HG03280 (cell line): ENCODE data around the gene ZNF217.
"Not testable (repeated sequence)": the region's sequence is repeated elsewhere in the genome, so short reads cannot be mapped to it uniquely, and the experiment has no call there.

Experiments
- ATAC-seq: cut with Tn5 transposase; IDR thresholded peaks from one replicate; pipeline ENCODE4 v1.9.1; 2021; ENCODE audit warnings: mild to moderate bottlenecking, moderate library complexity; ENCODE audit not compliant: unreplicated experiment

The ZNF217 gene

DNA sequence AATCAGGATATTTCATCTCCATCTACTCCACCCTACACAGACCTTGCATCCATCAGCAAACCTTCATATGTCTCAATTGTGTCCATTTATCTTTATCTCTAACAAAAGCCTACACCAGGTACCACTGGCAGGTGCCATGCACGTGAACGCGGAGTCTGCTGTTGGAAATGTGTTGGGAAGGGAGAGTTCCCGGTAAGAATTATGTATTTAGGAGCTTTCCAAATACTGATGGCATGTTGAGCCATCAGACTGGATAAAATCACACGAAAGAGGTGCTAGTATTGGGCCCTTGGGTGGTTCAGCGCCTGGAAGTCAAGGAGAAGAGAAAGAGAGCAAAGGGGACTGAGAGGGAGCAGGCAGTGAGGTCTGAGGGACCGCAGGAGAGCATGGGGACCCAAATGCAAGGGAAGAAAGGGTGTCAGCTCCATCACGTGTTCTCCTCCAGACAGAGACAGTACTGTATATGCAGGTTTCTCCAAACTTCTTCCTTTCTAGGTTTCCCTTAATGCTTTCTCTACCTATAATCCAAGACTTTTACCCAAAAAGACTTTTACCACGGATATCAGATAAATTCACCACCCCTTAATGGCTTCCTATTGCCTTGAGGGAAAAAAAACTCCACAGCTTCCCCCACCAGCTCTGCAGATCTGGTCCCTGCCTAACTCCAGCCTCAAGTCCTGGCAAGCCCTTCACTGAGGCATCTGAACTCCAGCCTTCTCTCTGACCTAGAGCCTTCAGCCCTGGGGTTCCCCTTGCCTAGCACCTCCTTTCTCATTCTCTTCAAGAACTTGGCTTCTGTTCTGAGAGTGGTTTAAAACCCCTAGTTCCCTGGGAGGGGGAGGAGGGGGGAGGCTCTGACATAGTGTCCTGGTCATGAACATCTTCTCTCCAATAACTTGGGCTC lies 4.8 kb upstream of the ZNF217 start:
- no peak for ATAC-seq

DNA sequence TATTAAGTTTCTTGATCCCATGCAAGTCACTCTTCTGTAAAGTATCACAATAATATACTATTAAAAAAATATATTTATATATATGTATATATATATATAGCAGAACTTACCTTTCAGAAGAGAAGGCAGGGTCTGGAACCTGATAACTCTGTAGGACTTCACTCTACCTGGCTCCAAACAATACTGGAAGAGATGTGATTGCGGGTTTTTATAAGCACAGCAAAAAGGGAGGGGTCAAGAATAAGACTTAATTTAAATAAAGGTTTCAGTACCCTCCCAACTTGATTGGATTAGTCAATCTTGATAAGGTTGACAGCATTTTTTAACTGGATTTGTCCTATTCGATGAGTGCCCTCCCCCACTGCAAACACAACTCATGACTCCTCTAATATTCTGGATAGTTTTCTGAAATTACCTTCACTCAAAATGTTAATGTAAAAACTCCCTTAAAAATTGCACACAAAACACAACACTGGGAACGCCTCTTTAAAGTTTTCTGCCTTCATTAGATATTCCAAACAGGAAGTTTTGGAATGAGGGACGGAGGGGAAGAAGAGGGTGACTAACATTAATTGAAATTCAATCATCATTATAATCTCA lies 4.0 kb upstream of the ZNF217 start:
- ATAC-seq, result no peak

GRCh38 chr20:53597030-53597482 lies 3.4 kb upstream of the ZNF217 start:
- ATAC-seq, result no peak

GRCh38 chr20:53596189-53597001 lies 2.8 kb upstream of the ZNF217 start:
- ATAC-seq, result not testable (repeated sequence)

DNA sequence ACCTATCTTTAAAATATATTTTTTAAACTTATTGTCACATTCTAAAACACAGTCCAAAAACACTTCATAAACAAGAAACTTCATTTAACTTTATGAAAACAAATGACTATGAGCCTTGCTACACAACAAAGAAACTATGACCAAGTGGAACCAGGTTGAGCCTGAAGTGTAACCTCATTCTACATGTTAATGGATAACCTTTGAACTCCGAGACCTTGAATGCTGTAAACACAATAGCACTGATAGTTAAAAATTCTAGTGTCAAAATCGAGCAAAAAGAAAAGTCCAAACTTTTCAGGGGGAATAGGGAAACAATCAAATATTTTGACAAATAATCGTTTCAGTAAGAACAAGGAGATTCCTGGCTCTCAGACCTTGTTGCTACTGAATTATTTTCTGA lies 2.1 kb upstream of the ZNF217 start:
- not testable (repeated sequence) for ATAC-seq

GRCh38 chr20:53595018-53595378 lies 1.4 kb upstream of the ZNF217 start:
- ATAC-seq, result no peak

- ATAC-seq, result peak; percentile 63
Observed at GRCh38 chr20:53594068-53595017, 704 bp upstream of the ZNF217 start.

- no peak for ATAC-seq
Observed at GRCh38 chr20:53592992-53593465, 610 bp downstream of the ZNF217 start.

DNA sequence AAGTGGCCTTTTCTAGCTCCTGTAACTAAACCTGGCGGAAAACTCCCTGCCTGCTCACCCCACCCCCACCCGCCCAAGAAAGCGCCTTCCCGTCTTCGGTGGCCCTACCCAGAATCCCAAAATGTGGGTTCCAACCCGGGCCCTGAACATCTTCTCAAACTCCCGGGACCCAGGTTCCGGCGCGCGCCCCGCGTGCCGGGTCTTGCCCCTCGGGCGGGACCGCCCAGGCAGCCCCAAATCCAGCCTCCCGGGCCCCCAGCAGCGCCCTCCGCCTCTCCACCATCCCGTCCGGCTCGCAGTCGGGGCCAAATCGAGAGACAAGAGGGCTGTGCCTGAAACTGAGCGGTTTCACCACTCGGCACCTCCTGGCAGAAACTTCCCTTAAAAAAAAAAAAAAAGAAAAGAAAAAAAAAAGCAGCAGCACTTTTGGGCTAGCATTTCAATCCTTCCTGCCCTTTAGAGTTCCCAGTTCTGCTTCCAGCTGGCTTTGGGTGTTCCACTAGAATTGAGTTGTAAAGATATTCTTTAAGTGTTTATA lies 1.1 kb downstream of the ZNF217 start:
- peak; percentile 27 for ATAC-seq

DNA sequence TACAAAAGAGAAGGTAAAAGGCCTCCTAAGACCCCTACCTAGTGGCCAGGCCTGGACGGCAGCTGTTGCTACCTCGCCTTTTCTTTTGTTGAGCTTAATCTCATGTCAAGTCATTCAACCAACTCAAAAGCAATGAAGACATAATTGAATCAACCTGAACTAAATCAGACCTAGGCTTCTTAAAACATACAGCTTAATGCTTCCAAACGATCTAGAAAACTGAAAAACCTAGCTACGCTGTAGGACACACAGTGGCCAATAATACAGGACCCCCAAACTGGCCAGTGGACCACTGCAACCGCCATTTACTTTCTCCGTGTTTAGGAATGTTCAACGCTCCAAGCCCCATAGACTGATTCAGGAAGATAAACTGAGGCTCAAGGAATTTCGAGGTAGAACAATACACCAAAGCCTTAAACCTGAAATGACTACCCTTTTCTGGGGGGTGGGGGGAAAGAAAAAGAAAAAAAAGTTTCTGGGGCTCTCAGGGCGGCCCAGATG lies 1.6 kb downstream of the ZNF217 start:
- ATAC-seq, result not testable (repeated sequence)

GRCh38 chr20:53591206-53591741 lies 2.4 kb downstream of the ZNF217 start:
- ATAC-seq, result not testable (repeated sequence)

DNA sequence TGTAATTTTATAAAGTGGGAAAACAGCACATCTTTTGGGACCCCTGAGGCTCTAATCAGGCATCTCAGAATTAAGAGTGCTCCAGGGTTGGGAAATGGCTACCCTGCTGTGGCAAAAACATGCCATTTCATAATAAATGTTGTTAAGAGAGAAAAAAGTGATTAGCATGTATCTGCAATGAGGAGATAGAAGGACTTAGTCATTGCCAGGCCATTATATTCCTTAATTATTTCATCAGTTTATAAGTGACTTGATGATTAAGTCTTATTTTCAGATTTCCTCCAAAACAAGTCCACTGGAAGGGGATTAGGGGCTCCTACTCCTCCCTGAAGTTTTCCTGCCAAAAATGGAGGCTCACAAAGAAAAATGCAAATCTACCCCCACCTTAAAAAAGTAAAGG lies 3.0 kb downstream of the ZNF217 start:
- ATAC-seq, result not testable (repeated sequence)

GRCh38 chr20:53590122-53590521 lies 3.5 kb downstream of the ZNF217 start:
- ATAC-seq, result not testable (repeated sequence)

- not testable (repeated sequence) for ATAC-seq
Observed at GRCh38 chr20:53589321-53590065, 4.1 kb downstream of the ZNF217 start.

GRCh38 chr20:53587157-53587703 lies 6.4 kb downstream of the ZNF217 start:
- not testable (repeated sequence) for ATAC-seq

DNA sequence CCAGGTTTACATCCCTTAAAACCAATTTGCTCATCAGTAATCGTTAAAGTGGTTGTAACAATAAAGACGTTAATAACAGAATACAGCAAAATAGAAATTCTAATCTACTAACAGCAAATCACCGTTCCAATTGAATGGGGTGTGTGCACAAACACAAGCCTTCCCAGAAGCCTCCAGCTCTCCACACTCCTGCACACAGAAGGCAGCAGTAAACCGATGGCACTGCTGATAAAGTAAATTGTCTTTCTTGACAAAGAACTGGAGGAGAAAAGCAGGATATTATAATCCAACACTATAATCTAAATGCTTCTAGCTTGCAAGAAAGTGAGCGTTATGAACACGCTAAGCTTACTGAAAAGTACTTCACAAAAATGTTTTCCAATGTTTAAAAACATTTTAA lies 7.0 kb downstream of the ZNF217 start:
- ATAC-seq, result no peak

DNA sequence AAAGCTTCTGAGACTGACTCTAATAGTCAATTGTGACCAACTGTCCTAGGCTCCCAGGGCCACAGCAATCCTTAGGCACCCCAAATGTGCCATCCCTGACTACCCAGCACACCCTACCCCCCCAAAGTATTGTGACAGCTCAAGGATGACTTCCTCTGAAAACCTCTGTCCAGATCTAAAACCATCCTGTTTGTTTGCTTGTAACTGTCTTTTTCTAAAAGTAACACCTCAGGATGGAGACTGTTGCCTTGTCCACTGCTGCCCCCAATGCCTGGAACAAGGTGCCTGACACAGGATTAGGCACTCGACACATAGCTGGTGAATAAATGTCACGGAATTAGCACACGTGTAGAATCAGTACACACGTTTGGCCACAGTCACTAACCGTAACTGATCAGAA lies 7.7 kb downstream of the ZNF217 start:
- ATAC-seq, result not testable (repeated sequence)

GRCh38 chr20:53585004-53585569 lies 8.6 kb downstream of the ZNF217 start:
- ATAC-seq, result not testable (repeated sequence)
